Measurements from ENCODE around the gene BRINP3. TPM values are rescaled to one million over a fixed set of nuclear protein-coding genes. Genes with fewer than 3 reads are reported as not detected.

Gene BRINP3
- total and polyA plus RNA-seq, 4 donors, result 0.06 to 19.8 (median 0.64) TPM

- H3K9ac ChIP-seq (ENCODE audit: insufficient read depth in 1 of 2, low read length in 2 of 2), result no peak overlapping the region
- DNase-seq (peak in 1 of 3 donors; percentile 30), ATAC-seq (ENCODE audit: insufficient read depth, low FRiP score) (no peak)
- H3K27me3 ChIP-seq (ENCODE audit: control insufficient read depth in 3 of 3, insufficient read depth in 3 of 3, low read length in 2 of 3), result no peaks in the 10 kb centered on the region
- H3K4me3 ChIP-seq, result no peak overlapping the region
- H3K9me3 ChIP-seq (ENCODE audit: control insufficient read depth in 4 of 4, insufficient read depth in 3 of 4, low read length in 3 of 4), result no peaks in the 10 kb centered on the region
- H3K27ac ChIP-seq (ENCODE audit: low read depth in 1 of 2, low read length in 1 of 2), result no peak overlapping the region
- H3K4me1 ChIP-seq (ENCODE audit: control insufficient read depth in 5 of 5, insufficient read depth in 5 of 5, low read length in 5 of 5), result no peaks in the 10 kb centered on the region
- no peak for TF ChIP-seq CTCF (IDR thresholded peaks at IDR 0.05; ENCODE audit: control extremely low read depth, extremely low read depth)
- no peaks in the 10 kb centered on the region for H3K36me3 ChIP-seq (ENCODE audit: control insufficient read depth in 4 of 4, insufficient read depth in 4 of 4, low read length in 4 of 4)
Measured at GRCh38 chr1:190252046-190252445, 225.6 kb downstream of the BRINP3 start.

- WGBS, 2 donors, result 97 to 100% methylated on average over 2 of the region's 2 CpGs
- Histone ChIP-seq H3K9ac (ENCODE audit: insufficient read depth in 1 of 2, low read length in 2 of 2) (no peak overlapping the region), H3K4me1 (ENCODE audit: control insufficient read depth in 5 of 5, insufficient read depth in 5 of 5, low read length in 5 of 5) (no peaks in the 10 kb centered on the region), H3K27me3 (ENCODE audit: control insufficient read depth in 3 of 3, insufficient read depth in 3 of 3, low read length in 2 of 3) (no peaks in the 10 kb centered on the region), H3K9me3 (ENCODE audit: control insufficient read depth in 4 of 4, insufficient read depth in 3 of 4, low read length in 3 of 4) (no peaks in the 10 kb centered on the region), H3K4me3 (no peak overlapping the region), H3K27ac (ENCODE audit: low read depth in 1 of 2, low read length in 1 of 2) (no peak overlapping the region), H3K36me3 (ENCODE audit: control insufficient read depth in 4 of 4, insufficient read depth in 4 of 4, low read length in 4 of 4) (no peaks in the 10 kb centered on the region)
- no peak for TF ChIP-seq CTCF (IDR thresholded peaks at IDR 0.05; ENCODE audit: control extremely low read depth, extremely low read depth)
- no peak for ATAC-seq (ENCODE audit: insufficient read depth, low FRiP score)
- no peak for DNase-seq
Measured at GRCh38 chr1:190250368-190250767, 227.3 kb downstream of the BRINP3 start.

- DNase-seq (no peak), ATAC-seq (ENCODE audit: insufficient read depth, low FRiP score) (no peak)
- 39 to 62% methylated on average over 4 of the region's 4 CpGs for WGBS, 2 donors
- TF ChIP-seq CTCF (IDR thresholded peaks at IDR 0.05; ENCODE audit: control extremely low read depth, extremely low read depth), result no peak
- Histone ChIP-seq H3K27ac (ENCODE audit: low read depth in 1 of 2, low read length in 1 of 2) (no peak overlapping the region), H3K36me3 (ENCODE audit: control insufficient read depth in 4 of 4, insufficient read depth in 4 of 4, low read length in 4 of 4) (no peaks in the 10 kb centered on the region), H3K9me3 (ENCODE audit: control insufficient read depth in 4 of 4, insufficient read depth in 3 of 4, low read length in 3 of 4) (peaks cover 0 to 1% (median 0%) of the 10 kb centered on the region in 4 donors), H3K27me3 (ENCODE audit: control insufficient read depth in 3 of 3, insufficient read depth in 3 of 3, low read length in 2 of 3) (no peaks in the 10 kb centered on the region), H3K9ac (ENCODE audit: insufficient read depth in 1 of 2, low read length in 2 of 2) (no peak overlapping the region), H3K4me3 (no peak overlapping the region), H3K4me1 (ENCODE audit: control insufficient read depth in 5 of 5, insufficient read depth in 5 of 5, low read length in 5 of 5) (peaks cover 0 to 9% (median 0%) of the 10 kb centered on the region in 5 donors)
Measured at GRCh38 chr1:190244406-190244805, 233.3 kb downstream of the BRINP3 start.

- Histone ChIP-seq H3K4me3 (no peak overlapping the region), H3K36me3 (ENCODE audit: control insufficient read depth in 4 of 4, insufficient read depth in 4 of 4, low read length in 4 of 4) (no peaks in the 10 kb centered on the region), H3K4me1 (ENCODE audit: control insufficient read depth in 5 of 5, insufficient read depth in 5 of 5, low read length in 5 of 5) (peaks cover 0 to 9% (median 0%) of the 10 kb centered on the region in 5 donors), H3K9me3 (ENCODE audit: control insufficient read depth in 4 of 4, insufficient read depth in 3 of 4, low read length in 3 of 4) (peaks cover 0 to 1% (median 0%) of the 10 kb centered on the region in 4 donors), H3K27ac (ENCODE audit: low read depth in 1 of 2, low read length in 1 of 2) (no peak overlapping the region), H3K27me3 (ENCODE audit: control insufficient read depth in 3 of 3, insufficient read depth in 3 of 3, low read length in 2 of 3) (no peaks in the 10 kb centered on the region), H3K9ac (ENCODE audit: insufficient read depth in 1 of 2, low read length in 2 of 2) (no peak overlapping the region)
- ATAC-seq (ENCODE audit: insufficient read depth, low FRiP score) (no peak), DNase-seq (peak; percentile 12 to 86 (median 78))
- TF ChIP-seq CTCF (IDR thresholded peaks at IDR 0.05; ENCODE audit: control extremely low read depth, extremely low read depth), result no peak
Measured at GRCh38 chr1:190243056-190243455, 234.6 kb downstream of the BRINP3 start.

Measured in lung (tissue), 12 donors.